B cell (primary cell): ENCODE results near the gene ZBTB17.

Experiments used
- CTCF ChIP-seq: fragments of 200-600 bp; IDR thresholded peaks from one replicate; pipeline ENCODE4 v1.8.0; 2022; ENCODE audit warnings: antibody characterized with exemption, mild to moderate bottlenecking
- EZH2 ChIP-seq: IDR thresholded peaks from 2 replicates; pipeline ENCODE4 v1.6.1; 2012; ENCODE audit warnings: borderline replicate concordance, low read depth, mild to moderate bottlenecking, moderate library complexity, low read length; ENCODE audit not compliant: insufficient read depth, poor library complexity, severe bottlenecking

DNA sequence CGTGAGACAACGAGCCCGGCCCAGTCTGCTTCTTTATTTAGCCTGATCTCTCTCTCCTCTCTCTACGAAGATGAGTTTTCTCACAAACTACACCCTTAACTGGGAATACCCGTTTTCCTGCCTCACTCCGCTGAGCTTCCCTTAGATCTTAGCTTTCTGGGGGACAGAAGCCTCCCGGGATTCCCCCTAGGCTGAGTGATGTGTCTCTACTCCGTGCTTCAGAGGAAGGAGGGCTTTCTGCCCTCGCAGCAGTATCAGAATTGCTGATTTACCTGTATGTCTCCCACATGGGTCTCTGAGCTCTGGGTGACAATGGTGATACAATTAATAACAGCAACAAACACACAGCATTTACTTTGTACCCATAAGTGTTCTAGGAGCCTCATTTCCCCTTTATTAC is 1.0 kb downstream of the ZBTB17 start:
- TF ChIP-seq CTCF (no peak), EZH2 (no peak)
